Activated CD4-positive, alpha-beta T cell treated with anti-CD3 and anti-CD28 coated beads, Interleukin-2, amount 50 U/mL, for 24 hours (primary cell): ENCODE measurements around the gene TINAGL1.
A peak's percentile ranks its signal among the peaks of the same experiment; 100 is the strongest.

Source experiments
- DNase-seq, 2 donors: peaks; one replicate each; pipeline ENCODE4 v3.0.0-alpha.2; 2020; ENCODE audit warnings: low read depth in 1 of 2, low spot score in 1 of 2

The TINAGL1 gene

DNA sequence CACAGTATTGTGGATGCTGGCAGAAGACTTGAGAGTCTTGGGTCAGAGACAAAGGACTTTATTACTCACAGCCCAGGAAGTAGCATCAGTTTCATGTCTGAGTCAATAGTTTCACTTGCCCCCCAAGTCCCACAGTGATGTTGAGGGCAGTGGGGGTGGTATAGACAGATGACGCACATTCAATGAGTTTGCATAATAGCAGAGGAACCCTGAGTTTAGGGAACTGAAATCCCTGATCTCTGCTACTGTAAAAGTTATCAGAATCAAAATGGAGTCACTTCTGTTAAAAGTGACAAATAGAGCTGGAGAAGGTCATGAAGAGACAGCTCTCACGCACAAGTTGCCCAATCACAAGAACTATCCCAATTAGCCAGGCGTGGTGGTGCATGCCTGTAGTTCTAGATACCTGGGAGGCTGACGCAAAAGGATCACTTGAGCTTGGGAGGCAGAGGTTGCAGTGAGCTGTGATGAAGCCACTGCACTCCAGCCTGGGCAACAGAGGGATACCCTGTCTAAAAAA is 29.7 kb downstream of the TINAGL1 start:
- peak in 1 of 2 donors; percentile 22 for DNase-seq

DNA sequence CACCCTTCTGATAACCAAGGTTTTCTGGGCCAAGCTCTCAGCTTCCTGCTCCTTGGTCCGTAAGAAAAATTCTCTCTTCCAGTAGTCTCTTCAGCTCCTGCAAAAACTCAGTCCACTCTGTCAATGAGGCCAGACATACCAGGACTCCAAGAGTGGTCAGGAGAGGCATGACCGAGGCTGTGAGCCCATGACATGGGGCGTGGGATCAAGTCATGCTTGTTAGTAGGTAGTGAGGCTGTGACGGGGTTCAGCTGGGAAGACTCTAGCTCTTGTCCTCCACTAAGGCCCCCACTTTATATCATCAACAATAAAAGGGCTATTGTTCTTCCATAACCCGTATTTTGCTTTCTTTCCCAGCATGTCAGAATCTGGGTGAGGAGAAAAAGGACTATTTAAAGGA is 31.0 kb downstream of the TINAGL1 start:
- DNase-seq = no peak

DNA sequence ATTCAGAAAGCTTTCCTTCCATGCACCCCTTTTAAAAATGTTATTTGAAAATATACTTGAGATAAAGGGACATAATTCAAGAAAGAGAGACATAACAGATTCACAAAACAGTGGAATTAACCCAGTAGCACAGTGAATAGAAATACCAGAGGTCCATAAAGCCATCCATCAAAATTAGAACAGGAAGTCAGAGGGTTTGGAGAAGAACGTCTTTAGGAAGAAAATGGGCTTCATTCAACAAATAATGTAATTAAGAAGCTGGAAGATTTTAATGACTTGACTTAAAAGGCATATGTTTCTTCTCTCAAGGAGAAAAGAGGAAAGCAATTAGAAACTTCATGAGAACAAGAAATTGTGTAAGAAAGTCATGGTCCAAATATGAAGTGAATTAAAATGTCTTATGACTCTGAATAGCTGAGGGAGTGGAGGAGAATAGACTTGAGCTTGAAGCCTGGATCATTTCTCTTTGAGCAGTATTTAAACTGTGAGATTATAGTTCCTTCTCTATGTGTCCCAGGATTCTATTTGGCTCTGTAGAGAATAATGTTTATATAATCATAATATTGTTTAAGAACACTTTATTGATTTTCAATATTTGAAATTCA is 33.3 kb downstream of the TINAGL1 start:
- DNase-seq = no peak

DNA sequence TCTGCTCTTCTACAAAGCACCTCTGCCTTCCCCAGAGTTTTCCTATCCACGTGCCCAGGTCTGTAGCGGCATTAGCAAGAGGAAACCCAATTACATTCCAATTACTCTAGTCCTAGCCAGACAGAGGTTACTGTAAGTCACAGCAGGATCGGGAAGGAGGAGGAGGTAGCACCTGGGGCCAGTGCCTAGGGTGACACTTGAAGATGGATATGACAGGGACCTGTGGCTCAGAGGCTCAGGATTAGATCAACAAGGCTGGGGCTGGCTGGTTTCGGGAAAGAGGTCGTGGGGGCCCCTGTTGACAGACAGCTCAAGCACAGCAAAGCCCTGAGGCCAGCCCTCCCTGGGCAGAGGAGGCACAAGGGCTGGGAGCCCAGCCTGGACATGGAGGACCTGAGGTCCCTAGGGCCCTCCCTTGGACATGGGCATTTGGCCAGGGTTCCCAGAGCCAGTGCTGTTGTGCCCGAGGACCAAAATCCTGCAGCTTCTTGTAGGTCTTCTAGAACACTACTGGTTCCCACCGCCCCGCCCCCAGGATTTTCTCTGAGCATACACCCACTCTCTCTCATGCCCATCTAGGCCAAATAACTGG is 38.2 kb downstream of the TINAGL1 start:
- DNase-seq = no peak

DNA sequence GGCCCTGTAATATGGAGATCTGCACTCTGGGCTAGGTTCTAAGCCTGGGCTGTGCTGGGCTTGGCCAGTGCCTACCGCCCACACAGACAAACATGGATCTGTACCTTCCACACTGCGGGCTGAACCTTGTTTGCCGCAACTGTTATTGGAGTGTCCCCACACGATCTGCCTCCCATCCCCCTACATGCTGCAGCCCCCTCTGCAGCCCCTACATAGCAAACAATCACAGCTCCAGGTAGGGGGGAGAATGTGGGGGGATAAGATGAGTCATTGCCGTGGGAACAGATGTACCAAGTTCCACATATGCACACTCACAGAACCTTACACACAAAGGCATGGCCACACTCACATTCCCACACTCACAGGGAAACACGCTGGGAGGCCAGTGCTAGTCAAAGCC is 39.1 kb downstream of the TINAGL1 start:
- DNase-seq = no peak

DNA sequence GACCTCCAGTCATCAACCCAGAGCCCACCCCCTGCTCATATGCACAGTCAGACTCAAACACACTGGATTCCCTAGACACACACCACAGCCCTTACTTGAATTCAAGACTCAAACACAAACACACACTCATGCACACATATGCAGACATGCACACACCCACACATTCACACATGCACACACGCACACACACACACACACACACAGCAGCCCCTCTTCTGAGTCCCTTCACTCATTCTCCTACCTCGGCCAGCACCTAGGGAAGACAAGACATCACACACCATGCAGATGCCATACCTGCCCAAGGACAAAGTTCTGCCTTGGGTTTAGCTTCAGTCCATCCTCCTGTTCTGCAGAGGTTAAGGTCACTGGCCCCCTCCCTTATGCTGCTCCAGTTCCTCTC is 39.6 kb downstream of the TINAGL1 start:
- DNase-seq = no peak

DNA sequence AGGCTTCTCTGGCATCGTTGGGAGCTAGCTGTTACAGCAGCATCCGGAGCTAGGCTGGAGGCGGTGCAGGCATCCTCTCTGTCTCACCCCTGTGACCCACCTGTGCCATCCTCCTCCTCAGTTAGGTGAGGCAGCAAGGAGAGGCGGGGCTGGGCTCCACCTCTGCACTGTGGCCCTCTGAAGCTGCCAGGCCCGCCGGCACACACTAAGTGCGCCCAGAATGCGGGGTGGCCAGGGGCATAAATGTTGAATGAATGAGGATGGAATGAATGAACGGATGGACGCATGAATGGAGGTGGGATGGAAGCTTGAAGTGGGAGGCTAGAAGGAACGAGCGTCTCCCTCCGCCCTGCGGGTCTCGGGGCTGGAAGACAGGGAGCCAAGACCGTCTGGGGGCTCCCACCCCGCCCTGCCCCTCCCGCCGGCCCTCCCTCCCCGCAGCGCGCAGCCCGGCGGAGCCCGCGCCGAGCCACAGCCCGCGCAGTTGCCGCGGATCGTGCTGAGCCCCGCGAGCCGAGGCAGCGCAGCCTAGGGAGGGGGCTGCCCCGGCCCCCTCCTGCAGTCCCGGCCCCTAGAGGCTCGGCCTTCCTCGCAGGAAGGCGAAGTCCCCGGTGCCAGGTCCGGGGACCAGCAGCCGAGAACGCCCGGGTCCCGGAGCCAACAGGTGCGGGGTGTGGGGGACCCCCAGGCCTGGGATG is 41.1 kb downstream of the TINAGL1 start, which contains the start of gene HCRTR1:
Gene HCRTR1, plus strand, starts transcription at position 472 of the 698 bp plus-strand sequence. CDS start 1,504 bp downstream, outside the sequence.
- DNase-seq = no peak

DNA sequence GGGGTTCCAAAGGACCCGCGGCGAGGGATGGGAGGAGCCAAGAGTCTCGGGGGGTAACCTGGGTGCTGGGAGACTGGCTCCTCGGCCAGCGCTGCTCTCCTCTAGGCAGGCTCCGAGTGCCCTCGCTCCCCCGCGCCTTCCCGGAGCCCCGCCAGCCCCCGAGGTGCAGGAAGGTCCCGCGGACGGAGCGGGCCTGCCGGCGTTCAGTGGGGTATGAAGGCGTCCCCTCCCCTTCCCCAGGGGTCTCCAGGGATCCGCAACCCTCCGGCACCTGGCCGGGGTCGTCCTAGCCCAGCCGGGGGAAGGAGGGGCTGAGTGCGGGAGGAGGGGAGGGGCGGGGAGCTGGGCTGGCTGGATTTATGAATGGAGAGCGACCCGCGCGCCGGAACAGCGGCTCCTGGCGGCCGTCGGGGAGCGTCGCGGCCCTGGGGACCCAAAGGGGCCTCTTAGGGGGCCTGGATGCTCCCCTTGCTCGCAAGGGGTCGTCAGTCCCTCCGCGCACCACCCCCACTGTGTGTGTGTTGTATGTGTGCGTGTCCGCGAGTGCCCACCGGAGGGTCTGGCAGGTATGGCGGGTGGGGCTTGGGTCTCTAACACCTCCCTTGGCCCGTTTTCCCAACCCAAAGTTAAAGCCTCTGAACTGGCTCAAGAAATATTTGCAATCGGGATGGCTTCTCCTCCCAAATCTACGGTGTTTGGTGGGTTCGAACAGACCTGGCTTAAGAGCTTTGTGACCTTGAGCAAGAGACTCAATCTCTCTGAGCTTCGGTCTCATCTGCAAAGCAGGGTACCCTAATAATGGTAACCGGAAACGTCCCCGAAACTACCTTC is 41.8 kb downstream of the TINAGL1 start:
- DNase-seq = peak; percentile 15 to 23

DNA sequence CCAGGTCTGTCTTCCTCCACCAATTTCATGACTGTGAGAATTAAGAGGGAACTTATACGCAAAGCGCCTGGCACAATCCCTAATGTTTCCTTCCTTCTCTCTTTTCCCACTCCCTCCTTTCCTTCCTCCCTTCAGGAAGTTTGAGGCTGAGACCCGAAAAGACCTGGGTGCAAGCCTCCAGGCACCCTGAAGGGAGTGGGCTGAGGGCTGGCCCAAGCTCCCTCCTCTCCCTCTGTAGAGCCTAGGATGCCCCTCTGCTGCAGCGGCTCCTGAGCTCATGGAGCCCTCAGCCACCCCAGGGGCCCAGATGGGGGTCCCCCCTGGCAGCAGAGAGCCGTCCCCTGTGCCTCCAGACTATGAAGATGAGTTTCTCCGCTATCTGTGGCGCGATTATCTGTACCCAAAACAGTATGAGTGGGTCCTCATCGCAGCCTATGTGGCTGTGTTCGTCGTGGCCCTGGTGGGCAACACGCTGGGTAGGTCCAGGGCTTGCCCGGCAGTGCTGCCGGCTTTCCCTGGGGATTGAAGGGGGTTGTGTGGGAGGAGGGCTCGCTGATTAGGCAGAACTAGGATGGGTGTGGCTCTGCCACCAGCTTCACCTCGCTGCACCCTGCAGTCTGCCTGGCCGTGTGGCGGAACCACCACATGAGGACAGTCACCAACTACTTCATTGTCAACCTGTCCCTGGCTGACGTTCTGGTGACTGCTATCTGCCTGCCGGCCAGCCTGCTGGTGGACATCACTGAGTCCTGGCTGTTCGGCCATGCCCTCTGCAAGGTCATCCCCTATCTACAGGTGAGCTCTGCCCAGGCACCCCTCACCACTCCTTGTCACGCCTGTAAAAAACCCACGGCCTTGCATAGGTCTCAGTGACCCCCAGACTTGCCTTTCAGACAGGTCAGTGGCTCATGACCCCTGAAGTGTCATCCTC is 42.9 kb downstream of the TINAGL1 start:
- no peak for DNase-seq

DNA sequence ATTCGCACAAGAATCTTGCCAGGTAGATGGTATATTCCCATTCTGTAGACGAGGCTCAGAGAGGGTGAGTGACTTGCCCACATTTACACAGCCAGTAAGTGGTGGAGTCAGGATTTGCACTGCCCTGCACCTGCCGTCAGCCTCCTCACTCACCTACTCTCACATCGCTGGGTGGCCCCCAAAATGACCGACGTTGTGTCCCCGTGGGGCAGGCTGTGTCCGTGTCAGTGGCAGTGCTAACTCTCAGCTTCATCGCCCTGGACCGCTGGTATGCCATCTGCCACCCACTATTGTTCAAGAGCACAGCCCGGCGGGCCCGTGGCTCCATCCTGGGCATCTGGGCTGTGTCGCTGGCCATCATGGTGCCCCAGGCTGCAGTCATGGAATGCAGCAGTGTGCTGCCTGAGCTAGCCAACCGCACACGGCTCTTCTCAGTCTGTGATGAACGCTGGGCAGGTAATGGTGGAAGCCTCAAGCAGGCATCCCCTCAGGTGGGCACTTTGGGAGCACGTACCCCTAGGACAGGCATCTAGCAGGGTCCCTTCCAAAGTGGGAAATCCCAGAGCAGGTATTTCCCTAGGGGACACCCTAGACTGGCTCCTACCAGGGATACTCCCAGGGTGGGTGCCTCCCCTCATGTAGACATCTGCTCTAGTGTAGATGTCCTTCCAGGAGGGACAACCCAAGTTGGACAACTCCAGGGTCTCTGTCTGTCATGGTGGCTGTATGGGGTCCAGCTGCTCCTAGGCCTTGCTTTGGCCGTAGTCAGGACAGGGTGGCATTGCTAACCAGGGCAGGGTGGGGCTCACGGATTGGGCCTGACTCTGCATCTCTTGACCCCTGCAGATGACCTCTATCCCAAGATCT is 44.5 kb downstream of the TINAGL1 start:
- no peak for DNase-seq

DNA sequence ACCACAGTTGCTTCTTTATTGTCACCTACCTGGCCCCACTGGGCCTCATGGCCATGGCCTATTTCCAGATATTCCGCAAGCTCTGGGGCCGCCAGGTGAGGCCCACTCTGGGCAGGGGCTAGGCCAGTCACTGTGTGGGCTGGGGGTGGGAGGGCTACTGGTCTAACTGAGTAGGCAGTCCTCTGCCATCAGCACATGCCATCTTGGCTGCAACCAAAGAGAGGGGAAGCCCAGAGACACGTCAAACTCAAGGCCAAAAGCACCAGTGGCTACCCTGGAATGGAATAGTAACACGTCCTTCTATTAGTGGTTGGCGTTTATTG is 45.1 kb downstream of the TINAGL1 start:
- DNase-seq = no peak

DNA sequence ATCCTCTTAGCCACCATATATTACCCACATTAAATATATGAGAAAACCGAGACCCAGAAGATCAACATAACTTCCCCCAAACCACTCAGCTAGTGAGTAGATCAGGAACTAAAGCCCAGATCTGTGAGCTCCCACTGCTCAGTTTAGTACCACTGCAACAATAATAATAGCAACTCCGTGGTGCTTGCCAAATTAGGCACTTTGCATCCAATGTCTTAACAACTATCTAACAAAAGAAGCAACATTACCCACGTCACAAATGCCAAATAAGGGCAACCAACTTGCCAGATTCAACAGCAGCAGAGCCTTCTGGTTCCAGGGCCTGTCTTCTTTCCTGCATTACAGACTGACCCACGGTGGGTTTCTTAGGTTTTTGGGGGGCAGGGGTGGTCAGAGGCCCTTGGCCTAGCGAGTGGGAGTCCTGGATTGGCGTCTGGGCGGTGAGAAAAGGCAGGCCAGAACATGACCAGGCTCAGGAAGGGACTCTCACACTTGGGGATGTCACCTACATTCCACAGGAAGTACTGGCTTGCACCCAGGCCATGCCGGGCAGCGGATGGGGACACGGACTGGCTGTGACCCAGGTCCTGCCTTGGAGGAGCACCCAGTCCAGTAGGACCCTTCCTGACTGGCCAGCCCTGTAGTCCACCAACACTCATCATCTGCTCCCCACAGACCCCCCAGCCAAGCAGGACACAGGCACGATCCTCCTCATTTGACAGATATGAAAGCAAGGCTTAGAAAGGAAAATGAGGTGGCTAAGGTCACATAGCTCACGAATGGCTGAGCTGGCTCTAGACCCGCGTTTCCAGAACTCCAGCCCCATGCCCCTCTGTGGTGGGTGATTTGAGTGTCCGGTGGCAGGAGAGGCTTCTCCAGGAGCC is 45.8 kb downstream of the TINAGL1 start:
- no peak for DNase-seq

DNA sequence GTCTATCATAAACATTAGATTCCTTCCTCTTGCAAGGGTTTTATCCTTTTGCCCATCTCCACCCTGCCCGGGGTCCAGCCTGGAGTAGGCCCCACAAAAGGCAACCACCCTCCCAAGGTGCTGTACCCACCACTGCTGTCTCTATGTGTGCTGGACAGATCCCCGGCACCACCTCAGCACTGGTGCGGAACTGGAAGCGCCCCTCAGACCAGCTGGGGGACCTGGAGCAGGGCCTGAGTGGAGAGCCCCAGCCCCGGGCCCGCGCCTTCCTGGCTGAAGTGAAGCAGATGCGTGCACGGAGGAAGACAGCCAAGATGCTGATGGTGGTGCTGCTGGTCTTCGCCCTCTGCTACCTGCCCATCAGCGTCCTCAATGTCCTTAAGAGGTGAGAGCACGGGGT is 47.0 kb downstream of the TINAGL1 start:
- DNase-seq = no peak

DNA sequence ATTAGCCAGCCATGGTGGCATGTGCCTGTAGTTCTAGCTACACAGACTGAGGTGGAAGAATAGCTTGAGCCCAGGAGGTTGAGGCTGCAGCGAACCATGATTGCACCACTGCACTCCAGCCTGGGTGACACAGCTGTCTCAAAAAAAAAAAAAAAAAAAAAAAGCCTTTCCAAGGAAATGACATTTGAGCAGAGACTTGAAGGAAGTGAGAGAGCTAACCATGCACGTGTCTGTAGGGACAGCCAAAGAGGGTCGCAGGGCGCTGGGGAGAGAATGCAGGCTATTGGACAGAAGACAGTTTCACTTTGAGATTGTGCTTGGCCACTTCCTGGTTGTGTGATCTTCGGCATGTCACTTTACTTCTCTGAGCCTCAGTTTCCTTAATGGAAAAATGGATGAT is 48.0 kb downstream of the TINAGL1 start:
- no peak for DNase-seq

DNA sequence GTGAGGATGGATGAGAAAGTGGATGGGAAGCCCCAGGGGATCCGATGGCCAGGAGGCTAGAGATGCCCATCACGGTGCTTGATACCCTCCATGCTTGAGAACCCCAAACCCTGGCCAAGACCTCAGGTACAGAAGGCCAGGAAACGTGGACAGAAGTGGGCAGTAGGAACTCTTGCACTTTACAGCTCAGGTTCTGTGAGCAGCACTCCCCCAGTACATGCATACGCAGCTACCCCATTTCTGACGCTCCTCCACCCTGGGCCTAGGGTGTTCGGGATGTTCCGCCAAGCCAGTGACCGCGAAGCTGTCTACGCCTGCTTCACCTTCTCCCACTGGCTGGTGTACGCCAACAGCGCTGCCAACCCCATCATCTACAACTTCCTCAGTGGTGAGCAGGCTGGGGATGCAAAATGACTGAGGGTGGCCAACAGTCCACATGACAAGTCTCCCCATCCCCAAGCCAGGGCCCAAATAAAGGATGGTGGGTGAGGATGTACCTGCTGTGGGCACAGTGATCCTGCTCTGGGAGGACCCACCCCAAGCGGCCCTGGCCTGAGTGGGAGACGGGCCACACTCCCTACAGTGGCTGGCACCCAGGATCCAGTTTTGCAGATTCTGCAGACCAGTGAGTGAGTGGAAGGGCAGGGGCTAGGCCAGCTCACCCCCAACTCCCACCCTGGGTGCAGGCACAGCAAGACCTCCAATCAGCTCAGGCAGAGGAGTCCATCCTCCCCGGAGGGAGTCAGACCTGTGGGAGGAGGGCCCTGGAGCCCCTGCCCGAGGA is 48.6 kb downstream of the TINAGL1 start:
- no peak for DNase-seq

DNA sequence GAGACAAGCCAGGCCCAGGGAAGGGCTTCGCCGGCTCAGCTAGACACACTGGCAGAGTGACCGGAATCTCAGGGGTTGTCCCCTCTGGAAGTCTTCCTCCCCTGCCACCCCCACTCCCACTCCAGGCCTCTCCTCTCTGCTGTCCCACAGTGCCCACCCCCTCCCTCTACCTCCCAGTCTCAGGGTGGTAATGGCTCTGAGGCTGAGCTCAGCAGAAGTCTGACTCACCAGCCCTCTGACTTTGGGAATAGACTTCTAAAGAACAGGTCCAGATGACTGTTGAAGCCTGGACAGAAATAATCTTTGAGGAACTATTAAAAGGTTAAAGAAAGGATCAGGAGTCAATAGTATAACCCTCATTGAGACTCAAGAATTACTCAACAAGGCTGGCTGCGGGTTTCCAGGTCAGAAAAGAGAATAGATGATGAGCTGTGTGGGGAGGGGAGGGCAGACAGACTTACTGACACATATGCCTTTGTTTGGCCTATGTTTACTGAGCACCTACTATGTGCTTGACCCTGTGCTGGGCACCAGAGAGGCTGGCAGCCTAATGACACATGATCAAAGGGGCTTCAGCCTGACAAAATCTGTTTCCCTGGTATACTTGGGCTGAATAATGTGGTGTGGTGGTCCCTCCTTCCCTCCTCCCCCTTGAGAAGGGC is 49.4 kb downstream of the TINAGL1 start:
- DNase-seq = no peak
